Mucosa of rectum (tissue), 2 donors: ENCODE measurements around the gene BCL2.

ENCODE experiments used
- H3K27ac ChIP-seq, 2 donors: one replicate each; pipeline ENCODE4 v1.7.0; 2013; ENCODE audit warnings: inconsistent platforms in 2 of 2, low read depth in 2 of 2, low read length in 2 of 2
- H3K27me3 ChIP-seq, 2 donors: one replicate each; pipeline ENCODE4 v1.7.0; 2013; ENCODE audit warnings: low read length in 2 of 2; ENCODE audit not compliant: control insufficient read depth in 2 of 2, insufficient read depth in 2 of 2
- H3K36me3 ChIP-seq, 2 donors: one replicate each; pipeline ENCODE4 v1.7.0; 2013; ENCODE audit warnings: low read length in 2 of 2; ENCODE audit not compliant: control insufficient read depth in 2 of 2, insufficient read depth in 2 of 2
- H3K4me1 ChIP-seq, 2 donors: one replicate each; pipeline ENCODE4 v1.7.0; 2013; ENCODE audit warnings: low read length in 2 of 2, mild to moderate bottlenecking in 1 of 2; ENCODE audit not compliant: control insufficient read depth in 2 of 2, insufficient read depth in 2 of 2
- H3K4me3 ChIP-seq, 2 donors: one replicate each; pipeline ENCODE4 v1.7.0; 2013; ENCODE audit warnings: low read length in 2 of 2
- H3K9ac ChIP-seq, 2 donors: one replicate each; pipeline ENCODE4 v1.7.0; 2013; ENCODE audit warnings: low read length in 2 of 2, low read depth in 1 of 2, mild to moderate bottlenecking in 1 of 2
- H3K9me3 ChIP-seq, 2 donors: one replicate each; pipeline ENCODE4 v1.7.0; 2013; ENCODE audit warnings: low read length in 2 of 2; ENCODE audit not compliant: control insufficient read depth in 2 of 2
- donor health status: healthy.
- donor health status: Normal muscosa, but diverticular disease.

BCL2 gene

DNA sequence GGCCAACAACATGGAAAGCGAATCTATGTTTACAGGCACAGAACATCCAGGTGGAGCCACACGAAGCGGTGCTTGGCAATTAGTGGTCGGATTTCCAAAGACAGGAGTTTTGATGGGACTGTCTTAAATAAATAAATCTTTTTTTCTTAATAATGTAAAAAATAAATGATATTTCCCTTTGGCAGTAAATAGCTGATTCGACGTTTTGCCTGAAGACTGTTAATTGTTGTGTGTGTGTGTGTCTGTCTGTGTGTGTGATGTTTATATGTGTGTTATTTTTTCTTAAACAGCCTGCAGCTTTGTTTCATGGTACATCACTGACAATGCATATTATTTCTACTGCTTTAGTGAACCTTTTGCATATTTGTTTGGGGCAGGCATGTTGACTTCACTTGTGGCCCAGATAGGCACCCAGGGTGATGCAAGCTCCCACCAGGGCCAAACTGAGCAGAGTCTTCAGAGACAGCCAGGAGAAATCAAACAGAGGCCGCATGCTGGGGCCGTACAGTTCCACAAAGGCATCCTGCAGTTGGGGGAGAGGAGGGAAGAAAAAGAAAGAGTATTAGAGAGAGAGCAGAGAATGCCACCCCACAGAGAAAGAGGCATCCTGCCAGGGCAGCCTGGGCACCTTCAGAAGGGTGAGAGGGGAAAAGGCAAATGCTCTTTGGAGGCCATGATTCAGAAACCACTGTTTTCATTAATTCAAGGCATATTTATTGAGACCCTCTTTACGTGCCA lies 191.2 kb downstream of the BCL2 start:
- Histone ChIP-seq H3K4me3 (no peak overlapping the region), H3K27me3 (no peaks in the 10 kb centered on the region), H3K36me3 (peaks cover 0 to 9% of the 10 kb centered on the region in 2 donors), H3K4me1 (peaks cover 18 to 20% of the 10 kb centered on the region in 2 donors), H3K9ac (no peak overlapping the region), H3K9me3 (no peaks in the 10 kb centered on the region), H3K27ac (no peak overlapping the region)

DNA sequence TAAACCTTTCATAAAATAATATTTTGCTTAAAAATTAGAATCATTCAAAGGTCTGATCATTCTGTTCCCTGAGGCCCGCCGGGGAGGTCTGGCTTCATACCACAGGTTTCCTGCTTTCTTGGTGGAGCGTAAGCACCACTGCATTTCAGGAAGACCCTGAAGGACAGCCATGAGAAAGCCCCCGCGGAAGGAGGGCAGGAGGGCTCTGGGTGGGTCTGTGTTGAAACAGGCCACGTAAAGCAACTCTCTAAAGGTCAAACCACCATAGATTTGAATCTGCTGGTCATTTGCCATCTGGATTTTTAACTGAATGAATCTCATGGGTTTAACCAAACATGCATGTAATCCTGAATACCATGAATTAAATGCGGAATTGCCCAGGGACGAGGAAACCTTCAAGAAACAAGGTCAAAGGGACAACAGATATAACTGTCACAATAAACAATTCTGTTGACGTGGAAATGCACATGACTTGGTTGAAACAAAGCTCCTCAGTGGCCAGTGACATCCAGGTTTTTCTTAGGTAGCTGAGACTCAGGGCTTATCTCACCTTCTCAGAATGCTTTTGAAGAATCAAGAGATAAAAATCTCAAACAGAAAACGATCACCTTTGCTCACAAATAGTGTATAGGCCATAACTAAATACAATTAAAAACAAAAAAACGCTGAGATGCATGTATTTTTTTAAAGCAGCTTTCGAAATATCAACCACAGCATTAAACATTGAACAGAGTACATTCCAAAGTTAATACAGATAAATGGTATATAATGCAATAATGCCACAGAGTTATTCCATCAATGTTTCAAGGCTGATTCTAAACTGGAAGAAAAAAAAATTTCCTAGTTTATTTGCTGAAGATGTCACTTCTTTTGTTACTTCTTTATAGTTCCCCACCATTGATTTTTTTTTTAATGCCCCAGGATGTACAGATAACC lies 193.2 kb downstream of the BCL2 start:
- no peak overlapping the region for H3K4me3 ChIP-seq
- H3K9me3 ChIP-seq: no peaks in the 10 kb centered on the region
- H3K4me1 ChIP-seq: peaks cover 3 to 5% of the 10 kb centered on the region in 2 donors
- H3K36me3 ChIP-seq: peaks cover 0 to 9% of the 10 kb centered on the region in 2 donors
- H3K9ac ChIP-seq: no peak overlapping the region
- H3K27me3 ChIP-seq: no peaks in the 10 kb centered on the region
- no peak overlapping the region for H3K27ac ChIP-seq

DNA sequence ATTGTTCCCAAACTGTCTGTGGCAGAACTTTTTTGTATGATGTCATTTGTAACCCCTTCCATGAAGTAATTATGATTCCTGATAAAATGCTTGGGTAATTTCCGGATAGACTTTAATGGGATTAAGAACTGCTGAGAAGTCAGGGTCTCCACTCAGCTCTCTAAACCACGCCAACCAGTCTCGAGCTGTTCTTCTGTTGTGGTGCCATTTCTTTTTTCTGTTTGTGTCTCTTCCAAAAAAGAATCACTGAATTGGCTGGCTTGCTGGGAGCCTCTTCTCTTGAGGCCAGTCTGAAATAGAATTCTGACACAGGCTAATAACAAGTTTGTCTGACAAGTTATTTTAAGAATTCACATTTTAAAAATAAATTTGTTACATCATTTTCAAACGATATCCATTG lies 198.9 kb downstream of the BCL2 start:
- no peak overlapping the region for H3K27ac ChIP-seq
- no peak overlapping the region for H3K4me3 ChIP-seq
- no peaks in the 10 kb centered on the region for H3K36me3 ChIP-seq
- no peaks in the 10 kb centered on the region for H3K27me3 ChIP-seq
- no peaks in the 10 kb centered on the region for H3K9me3 ChIP-seq
- no peaks in the 10 kb centered on the region for H3K4me1 ChIP-seq
- no peak overlapping the region for H3K9ac ChIP-seq

DNA sequence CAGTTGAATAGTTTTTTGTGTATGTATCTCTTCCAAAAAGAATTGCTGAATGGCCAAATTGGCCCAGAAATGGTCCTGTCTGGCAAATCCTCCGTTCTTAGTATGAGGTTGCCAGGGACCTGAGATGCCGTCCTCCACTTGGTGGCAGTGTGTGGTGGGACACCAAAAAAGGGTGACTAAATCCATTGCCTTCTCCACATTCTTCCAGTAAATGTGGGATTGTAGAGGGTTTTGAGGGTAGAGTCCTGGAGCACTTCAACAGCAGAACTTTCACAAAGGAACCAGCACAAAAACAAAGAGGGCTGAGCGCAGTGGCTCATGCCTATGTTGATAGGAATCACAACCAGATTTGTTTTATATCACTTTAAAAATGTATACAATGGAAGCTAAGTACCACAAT lies 199.9 kb downstream of the BCL2 start:
- H3K9me3 ChIP-seq: no peaks in the 10 kb centered on the region
- no peaks in the 10 kb centered on the region for H3K36me3 ChIP-seq
- no peak overlapping the region for H3K4me3 ChIP-seq
- no peak overlapping the region for H3K9ac ChIP-seq
- no peaks in the 10 kb centered on the region for H3K4me1 ChIP-seq
- H3K27ac ChIP-seq: no peak overlapping the region
- H3K27me3 ChIP-seq: no peaks in the 10 kb centered on the region

DNA sequence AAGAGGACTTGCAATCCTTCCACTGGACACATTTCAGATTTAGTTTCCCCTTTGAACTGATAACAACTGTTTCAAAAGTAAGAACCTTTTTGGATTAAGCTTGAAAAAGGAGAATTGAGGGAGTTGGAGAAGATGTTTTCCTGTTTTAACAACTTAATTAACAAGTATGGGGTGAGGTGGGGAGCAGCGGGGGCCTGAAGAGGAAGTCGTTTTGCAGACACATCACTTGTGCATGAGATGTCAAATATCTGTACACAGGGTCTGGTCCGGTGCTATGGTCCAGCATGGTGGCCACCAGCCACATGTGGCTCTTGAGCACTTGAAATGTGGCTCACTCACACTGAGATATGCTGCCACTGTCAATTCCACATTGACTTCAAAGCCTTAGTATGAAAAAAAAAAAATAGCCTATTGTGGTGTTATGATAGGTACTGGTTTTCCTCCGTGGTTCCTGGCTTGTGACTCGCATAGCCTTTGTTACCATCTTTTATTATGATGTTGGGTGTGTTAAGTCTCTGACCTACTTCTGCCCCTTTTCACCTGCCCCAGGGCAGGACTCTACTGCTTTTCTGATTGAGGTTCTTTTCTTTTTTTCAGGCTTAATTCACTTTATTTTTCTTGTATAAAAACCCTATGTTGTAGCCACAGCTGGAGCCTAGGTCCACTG lies 205.5 kb downstream of the BCL2 start:
- H3K9ac ChIP-seq: no peak overlapping the region
- no peak overlapping the region for H3K27ac ChIP-seq
- H3K4me3 ChIP-seq: no peak overlapping the region
- H3K4me1 ChIP-seq: peaks cover 0 to 4% of the 10 kb centered on the region in 2 donors
- no peaks in the 10 kb centered on the region for H3K9me3 ChIP-seq
- no peaks in the 10 kb centered on the region for H3K36me3 ChIP-seq
- no peaks in the 10 kb centered on the region for H3K27me3 ChIP-seq

DNA sequence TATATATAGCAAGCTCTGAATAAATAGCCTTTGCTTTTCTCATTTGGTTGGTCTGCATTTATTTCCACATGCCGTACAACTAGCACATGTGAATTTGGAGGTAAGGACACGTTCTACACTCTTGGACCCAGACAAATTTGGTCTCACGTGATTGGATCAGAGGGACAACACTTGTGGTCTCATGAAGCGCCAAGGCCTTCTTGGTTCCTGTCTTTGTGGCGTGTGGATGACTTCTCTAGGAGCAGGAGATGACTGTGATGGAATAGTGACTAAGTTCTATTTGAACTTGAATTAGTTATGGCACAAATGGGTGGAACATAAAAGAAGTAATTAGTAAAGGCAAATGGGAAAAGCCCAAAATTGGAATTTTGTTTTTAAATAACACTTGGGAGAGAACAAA lies 206.9 kb downstream of the BCL2 start:
- Histone ChIP-seq H3K9ac (no peak overlapping the region), H3K4me3 (no peak overlapping the region), H3K27me3 (no peaks in the 10 kb centered on the region), H3K4me1 (peaks cover 0 to 4% of the 10 kb centered on the region in 2 donors), H3K36me3 (no peaks in the 10 kb centered on the region), H3K9me3 (no peaks in the 10 kb centered on the region), H3K27ac (no peak overlapping the region)

DNA sequence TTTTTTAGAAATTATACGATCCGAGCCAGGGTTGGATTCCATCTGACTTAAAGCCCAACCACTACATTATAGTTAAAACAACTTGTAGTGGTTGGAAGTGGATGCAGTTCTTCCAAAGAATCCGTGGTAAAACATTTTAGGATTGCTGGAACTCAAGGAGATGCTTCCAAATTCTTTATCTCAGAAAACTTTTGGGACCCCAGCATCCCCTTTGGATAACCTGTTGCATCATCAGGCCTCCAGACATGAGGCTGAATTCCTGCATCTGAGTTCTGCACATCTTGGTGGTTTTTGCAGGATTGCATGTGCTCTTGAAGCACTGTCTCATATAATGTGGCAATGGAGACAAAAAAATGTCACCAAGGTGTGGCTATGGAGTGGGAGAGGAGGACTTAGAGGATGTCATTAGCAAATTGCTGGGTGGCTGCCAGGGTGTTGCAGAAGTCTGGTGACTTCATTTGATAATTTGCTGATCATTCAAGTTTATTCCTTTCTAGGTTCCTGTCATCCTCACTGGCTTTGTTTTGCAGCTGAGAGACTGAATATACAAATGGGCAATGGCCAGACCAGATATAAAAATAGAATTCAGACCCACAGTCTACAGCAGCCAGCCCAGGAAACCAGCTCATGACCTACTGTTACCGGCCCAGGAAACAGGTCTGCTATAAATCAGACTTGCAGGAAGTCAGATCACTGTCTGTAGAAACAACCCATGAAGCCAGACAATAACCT lies 207.7 kb downstream of the BCL2 start:
- no peak overlapping the region for H3K27ac ChIP-seq

DNA sequence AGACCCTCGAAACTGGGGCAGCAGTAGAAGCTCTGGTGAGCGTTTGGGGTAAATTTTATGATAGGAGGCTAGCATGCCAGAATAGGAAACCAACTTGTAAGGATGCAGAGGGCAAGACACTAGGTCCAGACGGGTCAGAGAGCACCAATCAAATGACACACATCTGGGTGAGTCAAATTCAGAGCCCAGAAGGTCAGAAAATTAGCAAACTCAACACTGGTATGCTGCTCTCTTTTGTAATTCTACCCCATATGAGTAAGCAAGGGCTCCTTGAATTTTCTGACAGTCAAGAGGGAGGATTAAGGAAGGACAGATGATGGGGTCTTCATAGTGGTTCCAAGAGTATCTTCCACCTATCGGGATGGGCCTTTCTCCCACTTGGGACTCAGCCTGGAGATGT lies 209.8 kb downstream of the BCL2 start:
- peaks cover 2 to 4% of the 10 kb centered on the region in 2 donors for H3K4me1 ChIP-seq
- no peaks in the 10 kb centered on the region for H3K27me3 ChIP-seq
- H3K4me3 ChIP-seq: no peak overlapping the region
- H3K9ac ChIP-seq: no peak overlapping the region
- no peak overlapping the region for H3K27ac ChIP-seq
- H3K9me3 ChIP-seq: no peaks in the 10 kb centered on the region
- H3K36me3 ChIP-seq: no peaks in the 10 kb centered on the region

More for the DNA sequence above, 207.7 kb downstream of the BCL2 start:
- Histone ChIP-seq H3K9ac (no peak overlapping the region), H3K9me3 (no peaks in the 10 kb centered on the region), H3K4me1 (peaks cover 0 to 4% of the 10 kb centered on the region in 2 donors), H3K4me3 (no peak overlapping the region), H3K36me3 (no peaks in the 10 kb centered on the region), H3K27me3 (no peaks in the 10 kb centered on the region)

DNA sequence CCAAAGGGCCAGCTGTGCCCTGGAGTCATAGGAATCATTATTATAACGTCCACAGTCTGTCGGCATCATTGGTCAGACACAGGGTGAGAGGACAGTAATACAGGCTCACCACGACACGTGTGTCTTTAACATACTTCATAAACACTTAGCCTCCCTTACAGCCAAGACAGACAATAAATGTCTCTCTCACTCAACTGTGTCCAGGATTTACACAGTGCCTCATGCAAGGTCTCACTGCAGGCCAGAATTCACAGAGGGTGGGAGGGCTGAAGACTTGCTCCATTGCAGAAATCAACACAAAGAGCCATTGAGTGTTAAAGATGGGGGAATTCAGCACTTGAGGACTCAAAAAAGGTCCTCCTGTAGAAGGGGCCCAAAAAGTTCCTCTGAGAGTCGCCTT lies 210.5 kb downstream of the BCL2 start:
- Histone ChIP-seq H3K4me3 (no peak overlapping the region), H3K27me3 (no peaks in the 10 kb centered on the region), H3K9ac (no peak overlapping the region), H3K9me3 (no peaks in the 10 kb centered on the region), H3K27ac (no peak overlapping the region), H3K4me1 (peaks cover 2 to 4% of the 10 kb centered on the region in 2 donors), H3K36me3 (no peaks in the 10 kb centered on the region)
